Neural progenitor cell (in vitro differentiated cells): ENCODE measurements around the gene AHRR. TPM values are rescaled to one million over a fixed set of nuclear protein-coding genes. Genes with fewer than 3 reads are reported as not detected.

Source experiments
- DNase-seq: peaks from one replicate; pipeline ENCODE4 v3.0.0-alpha.2; 2016; ENCODE audit warnings: low spot score
- H2AFZ ChIP-seq: fragments of 200-600 bp; sonication (generic); replicated peaks from 2 replicates; pipeline ENCODE4 v1.6.1; 2016; ENCODE audit warnings: antibody characterized with exemption
- H3F3A ChIP-seq: fragments of 200-600 bp; sonication (generic); 2 replicates; pipeline ENCODE4 v1.6.1; 2016; ENCODE audit warnings: antibody characterized with exemption, low read depth
- H3K27ac ChIP-seq: fragments of 200-600 bp; sonication (generic); 2 replicates; pipeline ENCODE4 v1.5.1; 2016; ENCODE audit warnings: mild to moderate bottlenecking
- H3K27me3 ChIP-seq: fragments of 200-600 bp; sonication (generic); 2 replicates; pipeline ENCODE4 v1.6.1; 2016; ENCODE audit warnings: mild to moderate bottlenecking, moderate library complexity
- H3K36me3 ChIP-seq: fragments of 200-600 bp; sonication (generic); 2 replicates; pipeline ENCODE4 v1.5.1; 2016
- H3K4me1 ChIP-seq: fragments of 200-600 bp; sonication (generic); 2 replicates; pipeline ENCODE4 v1.6.1; 2016; ENCODE audit warnings: mixed run types
- H3K4me2 ChIP-seq: fragments of 200-600 bp; sonication (generic); 2 replicates; pipeline ENCODE4 v1.6.1; 2016
- H3K4me3 ChIP-seq: fragments of 200-600 bp; sonication (generic); 2 replicates; pipeline ENCODE4 v1.5.1; 2016
- H3K79me2 ChIP-seq: fragments of 200-600 bp; sonication (generic); 2 replicates; pipeline ENCODE4 v1.6.1; 2016; ENCODE audit warnings: low read depth
- H3K9ac ChIP-seq: fragments of 200-600 bp; sonication (generic); 2 replicates; pipeline ENCODE4 v1.6.1; 2016
- H3K9me3 ChIP-seq: fragments of 200-600 bp; sonication (generic); 2 replicates; pipeline ENCODE4 v1.5.1; 2016; ENCODE audit warnings: low read depth
- H4K20me1 ChIP-seq: fragments of 200-600 bp; sonication (generic); 2 replicates; pipeline ENCODE4 v1.6.1; 2016; ENCODE audit warnings: low read depth
- H3K27ac Mint-ChIP-seq: 3 replicates; pipeline ENCODE4 v1.8.0; 2021; ENCODE audit warnings: mixed read lengths
- H3K27me3 Mint-ChIP-seq: 2 replicates; pipeline ENCODE4 v1.8.0; 2022; ENCODE audit warnings: low read depth, mild to moderate bottlenecking, inconsistent platforms, moderate library complexity, mixed read lengths; ENCODE audit not compliant: insufficient read depth
- H3K36me3 Mint-ChIP-seq: 3 replicates; pipeline ENCODE4 v1.8.0; 2021; ENCODE audit warnings: mixed read lengths
- H3K4me1 Mint-ChIP-seq: 3 replicates; pipeline ENCODE4 v1.8.0; 2021; ENCODE audit warnings: mixed read lengths
- H3K4me3 Mint-ChIP-seq: 3 replicates; pipeline ENCODE4 v1.8.0; 2021; ENCODE audit warnings: mild to moderate bottlenecking, moderate library complexity, mixed read lengths
- H3K9me3 Mint-ChIP-seq: 3 replicates; pipeline ENCODE4 v1.8.0; 2020; ENCODE audit warnings: mixed read lengths
- EZH2 ChIP-seq: fragments of 200-600 bp; sonication (generic); IDR thresholded peaks from 2 replicates; pipeline ENCODE4 v1.6.1; 2017; ENCODE audit warnings: antibody characterized with exemption, mild to moderate bottlenecking, moderate library complexity
- EZH2phosphoT487 ChIP-seq: fragments of 200-600 bp; sonication (generic); IDR thresholded peaks from 2 replicates; pipeline ENCODE4 v1.6.1; 2017; ENCODE audit warnings: antibody characterized with exemption
- total RNA-seq: library from RNA; depleted of rRNA; stranded (reverse); fragments of >200 nt; gene quantifications from 2 replicates; pipeline ENCODE4 v1.2.3, GENCODE V29; 2015; ENCODE audit warnings: low replicate concordance
- TF ChIP-seq, protein P1 (sequence below): fragments of 200-600 bp; sonication (generic); IDR thresholded peaks from 2 replicates; pipeline ENCODE4 v1.5.1; 2017; ENCODE audit warnings: antibody characterized with exemption, mild to moderate bottlenecking

Gene AHRR
- total RNA-seq, 1 donor from 2014 or later, result 0.34 TPM

DNA sequence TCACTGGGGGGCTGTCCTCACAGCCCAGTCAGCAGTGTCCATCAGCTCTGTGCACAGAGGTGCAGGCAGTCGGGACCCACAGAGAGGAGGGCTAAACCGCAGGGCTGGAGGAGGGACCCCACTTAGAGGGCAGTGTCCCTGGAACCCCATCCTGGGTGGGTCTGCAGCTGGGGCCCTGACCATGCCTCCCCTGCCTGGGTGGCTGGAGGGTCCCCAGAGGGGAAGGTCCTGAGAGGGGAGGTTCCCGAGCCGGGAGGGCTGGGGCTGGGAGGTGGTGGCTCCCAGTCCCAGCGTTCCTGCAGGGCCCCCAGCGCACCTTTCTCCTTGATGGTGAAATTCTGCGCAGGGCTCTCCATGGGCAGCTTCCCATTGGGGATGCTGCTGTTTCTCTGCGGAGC lies 154.2 kb downstream of the AHRR start:
- peaks cover 8% of the 10 kb centered on the region for H3F3A ChIP-seq
- no peak overlapping the region for H3K4me3 ChIP-seq
- H3K27me3 Mint-ChIP-seq, result peaks cover 16% of the 10 kb centered on the region
- H3K9me3 ChIP-seq, result no peaks in the 10 kb centered on the region
- H3K4me3 Mint-ChIP-seq, result peak overlapping the region; percentile 43
- no peak overlapping the region for H3K9ac ChIP-seq
- peaks cover 15% of the 10 kb centered on the region for H3K4me1 ChIP-seq
- peaks cover 13% of the 10 kb centered on the region for H3K4me1 Mint-ChIP-seq
- H3K27me3 ChIP-seq, result peaks cover 58% of the 10 kb centered on the region
- H3K27ac Mint-ChIP-seq, result no peak overlapping the region
- peaks cover 5% of the 10 kb centered on the region for H3K79me2 ChIP-seq
- no peaks in the 10 kb centered on the region for H3K36me3 Mint-ChIP-seq
- no peak for TF ChIP-seq EZH2phosphoT487
- no peak for TF ChIP-seq EZH2
- TF ChIP-seq, protein P1, sequence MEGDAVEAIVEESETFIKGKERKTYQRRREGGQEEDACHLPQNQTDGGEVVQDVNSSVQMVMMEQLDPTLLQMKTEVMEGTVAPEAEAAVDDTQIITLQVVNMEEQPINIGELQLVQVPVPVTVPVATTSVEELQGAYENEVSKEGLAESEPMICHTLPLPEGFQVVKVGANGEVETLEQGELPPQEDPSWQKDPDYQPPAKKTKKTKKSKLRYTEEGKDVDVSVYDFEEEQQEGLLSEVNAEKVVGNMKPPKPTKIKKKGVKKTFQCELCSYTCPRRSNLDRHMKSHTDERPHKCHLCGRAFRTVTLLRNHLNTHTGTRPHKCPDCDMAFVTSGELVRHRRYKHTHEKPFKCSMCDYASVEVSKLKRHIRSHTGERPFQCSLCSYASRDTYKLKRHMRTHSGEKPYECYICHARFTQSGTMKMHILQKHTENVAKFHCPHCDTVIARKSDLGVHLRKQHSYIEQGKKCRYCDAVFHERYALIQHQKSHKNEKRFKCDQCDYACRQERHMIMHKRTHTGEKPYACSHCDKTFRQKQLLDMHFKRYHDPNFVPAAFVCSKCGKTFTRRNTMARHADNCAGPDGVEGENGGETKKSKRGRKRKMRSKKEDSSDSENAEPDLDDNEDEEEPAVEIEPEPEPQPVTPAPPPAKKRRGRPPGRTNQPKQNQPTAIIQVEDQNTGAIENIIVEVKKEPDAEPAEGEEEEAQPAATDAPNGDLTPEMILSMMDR, result no peak
- H3K27ac ChIP-seq, result no peak overlapping the region
- no peaks in the 10 kb centered on the region for H3K9me3 Mint-ChIP-seq
- peaks cover 40% of the 10 kb centered on the region for H4K20me1 ChIP-seq
- H3K36me3 ChIP-seq, result no peaks in the 10 kb centered on the region
- no peak overlapping the region for H2AFZ ChIP-seq
- DNase-seq, result no peak
- H3K4me2 ChIP-seq, result no peak overlapping the region

DNA sequence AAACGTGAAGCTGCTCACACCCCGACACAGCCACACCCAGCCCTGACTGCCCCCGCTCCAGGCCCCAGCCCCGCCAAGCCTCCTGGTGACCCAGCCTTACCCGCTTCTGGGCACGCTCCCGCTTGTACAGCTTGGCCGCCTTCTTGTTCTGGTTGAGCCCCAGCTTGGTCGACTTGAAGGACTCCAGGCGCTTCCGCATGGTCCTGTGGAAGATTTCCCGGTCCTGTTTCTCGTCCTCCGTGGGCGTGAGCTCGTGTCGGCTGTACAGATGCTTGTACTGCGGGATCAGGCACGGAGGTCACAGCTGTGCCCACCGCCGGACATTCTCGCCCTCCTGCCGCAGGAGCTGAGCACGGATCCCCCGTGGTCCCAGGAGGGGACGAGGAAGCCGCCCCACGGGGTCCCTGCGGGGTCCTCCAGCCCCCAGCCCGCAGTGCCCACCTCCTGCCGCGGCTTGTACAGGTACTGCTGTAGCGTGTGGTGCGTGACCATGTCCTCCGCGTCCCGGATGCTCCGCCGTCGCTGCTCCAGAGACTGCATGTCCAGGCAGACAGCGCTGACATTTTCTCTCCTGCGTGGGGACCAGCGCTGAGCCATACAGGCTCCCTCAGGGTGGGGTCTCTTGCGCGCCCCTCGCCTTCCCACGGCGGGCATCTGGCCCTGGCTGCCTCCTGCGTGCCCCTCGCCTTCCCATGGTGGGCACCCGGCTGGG lies 154.7 kb downstream of the AHRR start:
- H3K79me2 ChIP-seq, result peaks cover 5% of the 10 kb centered on the region
- H3K27me3 ChIP-seq, result peaks cover 58% of the 10 kb centered on the region
- no peak for TF ChIP-seq EZH2
- no peak for TF ChIP-seq EZH2phosphoT487
- TF ChIP-seq, protein P1, result no peak
- DNase-seq, result no peak
- no peak overlapping the region for H3K27ac ChIP-seq
- no peak overlapping the region for H3K4me3 Mint-ChIP-seq
- peaks cover 16% of the 10 kb centered on the region for H3K27me3 Mint-ChIP-seq
- H3K4me3 ChIP-seq, result no peak overlapping the region
- H3K36me3 Mint-ChIP-seq, result no peaks in the 10 kb centered on the region
- peaks cover 15% of the 10 kb centered on the region for H3K4me1 ChIP-seq
- H3K9me3 Mint-ChIP-seq, result no peaks in the 10 kb centered on the region
- H3F3A ChIP-seq, result peaks cover 7% of the 10 kb centered on the region
- H4K20me1 ChIP-seq, result peaks cover 34% of the 10 kb centered on the region
- no peak overlapping the region for H3K9ac ChIP-seq
- no peaks in the 10 kb centered on the region for H3K9me3 ChIP-seq
- H3K4me1 Mint-ChIP-seq, result peaks cover 10% of the 10 kb centered on the region
- H3K36me3 ChIP-seq, result no peaks in the 10 kb centered on the region
- H3K4me2 ChIP-seq, result no peak overlapping the region
- no peak overlapping the region for H3K27ac Mint-ChIP-seq
- no peak overlapping the region for H2AFZ ChIP-seq

DNA sequence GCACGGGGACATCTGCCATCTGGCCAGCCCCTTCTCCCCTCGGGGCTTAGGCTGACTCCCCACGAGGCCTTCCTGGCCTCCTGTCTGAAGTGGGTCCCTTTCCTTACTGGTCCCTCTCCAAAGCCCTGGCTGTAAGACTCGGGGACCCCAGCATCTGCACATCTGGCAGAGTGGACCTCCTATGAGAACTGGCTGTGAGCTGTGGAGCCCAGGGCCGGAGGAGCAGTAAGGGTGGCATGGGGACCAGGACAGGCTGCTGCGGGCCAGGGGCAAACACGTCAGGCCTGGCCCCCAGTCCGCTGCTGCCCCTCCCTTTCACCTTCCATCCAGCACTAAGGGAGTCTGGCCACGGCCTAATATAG lies 155.3 kb downstream of the AHRR start:
- no peaks in the 10 kb centered on the region for H3K36me3 Mint-ChIP-seq
- no peak overlapping the region for H3K27ac ChIP-seq
- no peaks in the 10 kb centered on the region for H3K36me3 ChIP-seq
- peaks cover 5% of the 10 kb centered on the region for H3K4me1 Mint-ChIP-seq
- no peak for DNase-seq
- H3K9ac ChIP-seq, result no peak overlapping the region
- peaks cover 1% of the 10 kb centered on the region for H3F3A ChIP-seq
- no peak for TF ChIP-seq EZH2phosphoT487
- no peak for TF ChIP-seq EZH2
- TF ChIP-seq, protein P1, result no peak
- H2AFZ ChIP-seq, result no peak overlapping the region
- no peak overlapping the region for H3K4me2 ChIP-seq
- H3K9me3 Mint-ChIP-seq, result no peaks in the 10 kb centered on the region
- peaks cover 5% of the 10 kb centered on the region for H3K79me2 ChIP-seq
- peaks cover 29% of the 10 kb centered on the region for H4K20me1 ChIP-seq
- peaks cover 13% of the 10 kb centered on the region for H3K27me3 Mint-ChIP-seq
- H3K4me3 ChIP-seq, result no peak overlapping the region
- H3K27ac Mint-ChIP-seq, result no peak overlapping the region
- no peaks in the 10 kb centered on the region for H3K9me3 ChIP-seq
- H3K4me1 ChIP-seq, result peaks cover 13% of the 10 kb centered on the region
- H3K4me3 Mint-ChIP-seq, result no peak overlapping the region
- H3K27me3 ChIP-seq, result peaks cover 58% of the 10 kb centered on the region
